Gastrocnemius medialis (tissue), 4 donors: ENCODE measurements around the gene IL1B. TPM values are rescaled to one million over a fixed set of nuclear protein-coding genes. Genes with fewer than 3 reads are reported as not detected.

Experiments used
- ATAC-seq, 2 donors: fragments of 150-250 bp; one replicate each; pipeline ENCODE4 v1.9.1; 2016
- DNase-seq, 2 donors: peaks; one replicate each; pipeline ENCODE4 v3.0.0-alpha.2; 2019
- H3K27ac ChIP-seq, 4 donors: fragments of 200-600 bp; sonication (generic); 1 replicate in 1 of 4; 2 replicates in 3 of 4; pipeline ENCODE4 v1.5.1; 2016 to 2018; ENCODE audit warnings: mild to moderate bottlenecking in 2 of 4, moderate library complexity in 1 of 4
- H3K27me3 ChIP-seq, 3 donors: fragments of 200-600 bp; sonication (generic) in 2 of 3; 1 replicate in 1 of 3; 2 replicates in 2 of 3; pipeline versions ENCODE4 v1.5.1 to v1.6.0; 2016 to 2019; ENCODE audit warnings: mild to moderate bottlenecking in 1 of 3, moderate library complexity in 1 of 3
- H3K36me3 ChIP-seq, 2 donors: fragments of 200-600 bp; sonication (generic) in 1 of 2; one replicate each; pipeline ENCODE4 v1.5.1; 2017 to 2018
- H3K4me1 ChIP-seq, 2 donors: fragments of 200-600 bp; sonication (generic) in 1 of 2; one replicate each; pipeline ENCODE4 v1.5.1; 2016 to 2017; ENCODE audit warnings: mild to moderate bottlenecking in 2 of 2
- H3K4me3 ChIP-seq, 4 donors: fragments of 200-600 bp; sonication (generic) in 3 of 4; 1 replicate in 1 of 4; 2 replicates in 3 of 4; pipeline ENCODE4 v1.5.1; 2016 to 2019; ENCODE audit warnings: mild to moderate bottlenecking in 2 of 4
- H3K9me3 ChIP-seq, 3 donors: fragments of 200-600 bp; sonication (generic) in 2 of 3; 1 replicate in 1 of 3; 2 replicates in 2 of 3; pipeline ENCODE4 v1.5.1; 2016 to 2019
- POLR2A ChIP-seq, 2 donors: fragments of 450-650 bp; IDR thresholded peaks; one replicate each; pipeline ENCODE4 v1.6.1; 2017; ENCODE audit warnings: antibody characterized with exemption in 2 of 2, mild to moderate bottlenecking in 2 of 2, moderate library complexity in 2 of 2
- in situ Hi-C, 4 donors: fragments of 200-750 bp; cut with MboI; loops; one replicate each; pipeline versions ENCODE4 v1.15.0 to v1.8.0; 2017; ENCODE audit warnings: low sequenced_read_pairs in 4 of 4
- intact Hi-C: fragments of 100-400 bp; cut with DNase I; formaldehyde crosslinking; loops from one replicate; pipeline ENCODE4 v1.15.1; 2023; ENCODE audit warnings: low total_unique reads
- total RNA-seq, 4 donors: library from RNA; depleted of rRNA; stranded (reverse); fragments of >200 nt; gene quantifications; one replicate each; pipeline versions ENCODE4 v1.1.0 to v1.2.3, GENCODE V29; 2016
- TF ChIP-seq, protein P1 (sequence below), 5 experiments: fragments of 450-650 bp in 3 of 5; fragments of 200-600 bp in 2 of 5; sonication (generic) in 2 of 5; IDR thresholded peaks in 4 of 5; conservative IDR thresholded peaks in 1 of 5; 1 replicate in 4 of 5; 2 replicates in 1 of 5; pipeline ENCODE4 v1.5.1; 2016 to 2019; ENCODE audit warnings: antibody characterized with exemption in 5 of 5, mild to moderate bottlenecking in 3 of 5, moderate library complexity in 3 of 5

IL1B gene
- total RNA-seq, 4 donors from 2014 or later, result not detected

GRCh38 chr2:112821682-112822081 is 14.9 kb downstream of the IL1B start:
- Histone ChIP-seq H3K9me3 (no peaks in the 10 kb centered on the region), H3K4me3 (no peak overlapping the region), H3K4me1 (no peaks in the 10 kb centered on the region), H3K27ac (no peak overlapping the region), H3K27me3 (no peaks in the 10 kb centered on the region), H3K36me3 (no peaks in the 10 kb centered on the region)
- intact Hi-C loops, result no loop called here
- in situ Hi-C loops, result no loop called here
- no peak for ATAC-seq
- TF ChIP-seq POLR2A (IDR thresholded peaks at IDR 0.05), result no peak
- TF ChIP-seq, protein P1, sequence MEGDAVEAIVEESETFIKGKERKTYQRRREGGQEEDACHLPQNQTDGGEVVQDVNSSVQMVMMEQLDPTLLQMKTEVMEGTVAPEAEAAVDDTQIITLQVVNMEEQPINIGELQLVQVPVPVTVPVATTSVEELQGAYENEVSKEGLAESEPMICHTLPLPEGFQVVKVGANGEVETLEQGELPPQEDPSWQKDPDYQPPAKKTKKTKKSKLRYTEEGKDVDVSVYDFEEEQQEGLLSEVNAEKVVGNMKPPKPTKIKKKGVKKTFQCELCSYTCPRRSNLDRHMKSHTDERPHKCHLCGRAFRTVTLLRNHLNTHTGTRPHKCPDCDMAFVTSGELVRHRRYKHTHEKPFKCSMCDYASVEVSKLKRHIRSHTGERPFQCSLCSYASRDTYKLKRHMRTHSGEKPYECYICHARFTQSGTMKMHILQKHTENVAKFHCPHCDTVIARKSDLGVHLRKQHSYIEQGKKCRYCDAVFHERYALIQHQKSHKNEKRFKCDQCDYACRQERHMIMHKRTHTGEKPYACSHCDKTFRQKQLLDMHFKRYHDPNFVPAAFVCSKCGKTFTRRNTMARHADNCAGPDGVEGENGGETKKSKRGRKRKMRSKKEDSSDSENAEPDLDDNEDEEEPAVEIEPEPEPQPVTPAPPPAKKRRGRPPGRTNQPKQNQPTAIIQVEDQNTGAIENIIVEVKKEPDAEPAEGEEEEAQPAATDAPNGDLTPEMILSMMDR (IDR thresholded peaks at IDR 0.05 in 4 of 5, conservative IDR thresholded peaks at IDR 0.05 in 1 of 5), result no peak
- no peak for DNase-seq

GRCh38 chr2:112821142-112821541 is 15.4 kb downstream of the IL1B start:
- Histone ChIP-seq H3K27me3 (no peaks in the 10 kb centered on the region), H3K9me3 (no peaks in the 10 kb centered on the region), H3K27ac (no peak overlapping the region), H3K4me1 (no peaks in the 10 kb centered on the region), H3K4me3 (no peak overlapping the region), H3K36me3 (no peaks in the 10 kb centered on the region)
- in situ Hi-C loops, result no loop called here
- no peak for TF ChIP-seq POLR2A (IDR thresholded peaks at IDR 0.05)
- TF ChIP-seq, protein P1 (IDR thresholded peaks at IDR 0.05 in 4 of 5, conservative IDR thresholded peaks at IDR 0.05 in 1 of 5), result no peak
- DNase-seq, result no peak
- intact Hi-C loops, result no loop called here
- ATAC-seq, result no peak

DNA sequence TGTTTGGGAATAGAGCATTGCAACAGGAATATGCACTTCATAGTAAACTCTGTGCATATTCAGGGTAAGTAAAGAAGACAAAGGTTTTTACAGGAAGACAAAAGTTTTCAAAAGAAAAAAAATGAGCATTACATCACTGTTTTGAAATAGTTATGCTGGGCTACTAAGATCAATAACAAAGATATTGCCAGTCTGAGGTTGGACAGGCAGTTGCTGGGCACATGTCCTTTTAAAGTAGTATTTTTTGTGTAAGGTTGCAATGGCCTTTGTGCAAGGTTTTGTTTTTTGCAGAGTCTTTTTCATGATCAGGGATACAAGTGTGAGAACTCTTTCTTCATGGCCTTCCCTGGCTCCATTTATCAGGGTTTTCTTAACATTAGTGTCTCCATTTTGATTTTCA is 16.2 kb downstream of the IL1B start:
- intact Hi-C loops, result no loop called here
- no peaks in the 10 kb centered on the region for H3K27me3 ChIP-seq
- DNase-seq (no peak), ATAC-seq (no peak)
- no peaks in the 10 kb centered on the region for H3K4me1 ChIP-seq
- in situ Hi-C loops, result no loop called here
- TF ChIP-seq POLR2A (IDR thresholded peaks at IDR 0.05), result no peak
- TF ChIP-seq, protein P1 (IDR thresholded peaks at IDR 0.05 in 4 of 5, conservative IDR thresholded peaks at IDR 0.05 in 1 of 5), result no peak
- H3K27ac ChIP-seq, result no peak overlapping the region
- no peaks in the 10 kb centered on the region for H3K36me3 ChIP-seq
- no peaks in the 10 kb centered on the region for H3K9me3 ChIP-seq
- H3K4me3 ChIP-seq, result no peak overlapping the region

- Histone ChIP-seq H3K9me3 (no peaks in the 10 kb centered on the region), H3K27me3 (no peaks in the 10 kb centered on the region), H3K36me3 (no peaks in the 10 kb centered on the region), H3K4me1 (no peaks in the 10 kb centered on the region), H3K4me3 (no peak overlapping the region), H3K27ac (no peak overlapping the region)
- TF ChIP-seq, protein P1 (IDR thresholded peaks at IDR 0.05 in 4 of 5, conservative IDR thresholded peaks at IDR 0.05 in 1 of 5), result no peak
- TF ChIP-seq POLR2A (IDR thresholded peaks at IDR 0.05), result no peak
- DNase-seq (no peak), ATAC-seq (no peak)
- in situ Hi-C loops (no loop called here), intact Hi-C loops (no loop called here)
Measured at GRCh38 chr2:112819081-112819480, 17.5 kb downstream of the IL1B start.
